Measurements from ENCODE around the gene TRMT112.
"Not testable (repeated sequence)": the region's sequence is repeated elsewhere in the genome, so short reads cannot be mapped to it uniquely, and the experiment has no call there.

The TRMT112 gene

DNA sequence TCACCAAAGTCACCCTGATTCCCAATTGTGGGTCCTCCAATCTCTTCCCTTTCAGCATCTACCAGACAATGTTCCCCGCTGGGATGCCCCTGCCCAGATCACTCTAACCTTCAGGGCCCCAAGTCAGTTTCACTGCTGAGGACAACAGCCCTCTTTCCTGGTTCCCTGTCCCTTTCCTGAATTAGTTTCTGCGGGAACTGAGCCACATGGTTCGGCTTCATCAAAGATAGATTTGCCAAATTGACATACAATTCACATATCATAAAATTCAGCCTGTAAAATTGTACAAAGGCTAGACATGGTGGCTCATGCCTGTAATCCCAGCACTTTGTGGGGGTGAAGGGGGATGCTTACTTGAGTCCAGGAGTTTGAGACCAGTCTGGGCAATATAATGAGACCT lies 10.6 kb upstream of the TRMT112 start:
- no peak for DNase-seq

DNA sequence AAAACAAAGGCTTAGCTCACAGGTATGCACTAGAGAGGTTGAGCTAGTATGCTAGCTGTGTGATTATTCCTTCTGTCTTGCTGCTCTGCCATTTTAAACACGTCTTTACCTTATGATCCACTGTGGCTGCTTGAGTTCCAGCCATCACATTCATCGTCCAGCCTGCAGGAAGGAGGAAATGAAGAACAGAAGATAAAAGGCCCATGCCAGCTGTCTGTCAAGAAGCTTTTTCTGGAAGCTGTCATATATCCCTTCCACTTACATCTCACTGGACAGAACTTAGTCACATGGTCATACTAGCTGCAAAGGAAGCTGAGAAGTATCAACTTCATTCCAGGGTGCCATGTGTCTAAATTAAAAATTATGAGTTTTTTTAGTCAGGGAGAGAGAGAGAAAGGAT lies 10.0 kb upstream of the TRMT112 start:
- no peak for DNase-seq

DNA sequence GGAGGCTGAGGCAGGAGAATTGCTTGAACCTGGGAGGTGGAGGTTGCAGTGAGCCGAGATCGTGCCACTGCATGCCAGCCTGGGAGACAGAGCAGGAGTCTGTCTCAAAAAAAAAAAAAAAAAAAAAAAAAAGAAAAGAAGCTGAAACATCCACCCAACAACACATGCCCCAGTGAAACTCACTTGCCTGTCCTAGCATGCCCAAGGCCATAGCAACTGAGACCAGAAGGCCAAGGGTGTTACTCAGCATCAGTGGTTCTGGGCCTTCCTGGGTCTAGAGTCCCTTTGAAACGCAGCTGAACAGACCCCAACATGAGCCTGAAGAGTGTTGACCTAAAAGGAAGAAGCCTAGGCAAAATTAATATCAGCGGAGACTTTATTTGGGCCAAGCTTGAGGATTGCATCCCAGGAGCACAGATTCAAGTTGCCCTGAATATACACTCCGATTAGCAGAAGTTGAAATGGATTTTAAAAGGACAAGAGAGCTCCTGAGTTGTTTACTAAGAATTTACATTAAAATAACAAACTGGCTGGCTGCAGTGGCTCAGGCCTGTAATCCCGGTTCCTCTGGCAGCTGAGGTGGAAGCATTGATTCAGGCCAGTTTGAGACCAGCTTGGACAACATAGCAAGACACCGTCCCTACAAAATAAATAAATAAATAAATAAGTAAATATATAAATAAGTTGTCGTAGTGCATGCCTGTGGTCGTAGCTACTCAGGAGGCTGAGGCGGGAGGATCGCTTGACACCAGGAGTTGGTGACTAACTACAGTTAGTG lies 7.5 kb upstream of the TRMT112 start:
- no peak for DNase-seq

DNA sequence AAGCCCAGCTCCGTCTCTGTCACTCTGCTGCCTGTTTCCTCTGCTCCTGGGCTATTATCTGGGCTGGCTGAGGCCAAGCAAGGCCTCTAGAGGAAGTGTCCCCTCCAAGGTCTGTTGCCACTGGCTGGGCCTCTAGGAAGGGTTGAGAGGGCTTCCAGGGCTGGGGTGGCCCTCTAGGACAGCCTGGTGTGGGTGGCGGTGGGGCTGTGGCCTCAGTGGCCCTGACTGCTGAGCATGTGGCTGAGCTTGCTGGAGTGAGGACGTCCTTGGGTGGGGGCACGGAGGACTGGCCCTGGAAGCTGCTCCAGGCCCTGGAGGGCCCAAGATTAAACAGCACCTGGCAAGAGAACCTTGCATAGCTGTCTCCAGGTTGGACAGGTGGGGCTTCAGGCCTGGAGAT lies 6.6 kb upstream of the TRMT112 start:
- DNase-seq = not testable (repeated sequence)

DNA sequence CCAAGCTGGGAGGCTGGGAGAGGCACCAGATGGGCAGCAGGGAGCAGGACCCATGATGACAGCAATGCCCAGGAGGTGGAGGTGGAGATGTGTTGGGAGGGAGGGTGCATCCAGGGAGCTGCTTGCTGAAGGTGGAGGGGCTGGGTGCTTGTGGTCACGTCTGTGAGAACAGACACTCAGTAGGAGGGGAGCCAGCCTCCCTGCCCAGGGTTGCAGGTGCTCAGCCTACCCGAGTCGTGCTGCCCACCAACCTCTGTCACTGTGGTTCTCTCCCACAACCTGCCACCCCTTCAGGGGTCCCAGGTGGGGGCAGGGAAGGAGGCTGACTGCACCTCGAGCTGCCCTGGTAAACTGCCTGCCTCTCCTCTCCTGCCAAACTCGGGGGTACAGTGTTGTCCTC lies 6.0 kb upstream of the TRMT112 start:
- no peak for DNase-seq

DNA sequence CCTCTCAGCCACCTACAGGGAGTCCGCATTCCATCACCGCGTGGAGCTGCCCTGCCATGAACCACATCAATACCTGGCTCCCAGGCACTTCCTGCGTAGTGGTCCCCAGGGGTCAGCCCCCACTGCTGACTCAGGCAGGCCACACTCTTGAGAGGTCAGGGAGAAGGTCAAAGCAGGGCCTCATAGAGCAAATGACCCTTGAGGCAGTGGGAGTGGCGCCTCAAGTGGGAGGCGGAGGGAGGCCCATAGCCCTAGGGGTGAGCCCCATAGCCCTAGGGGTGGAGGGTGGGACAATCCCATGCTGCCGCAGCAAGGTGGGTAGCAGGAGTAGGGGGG lies 5.5 kb upstream of the TRMT112 start:
- DNase-seq = no peak

DNA sequence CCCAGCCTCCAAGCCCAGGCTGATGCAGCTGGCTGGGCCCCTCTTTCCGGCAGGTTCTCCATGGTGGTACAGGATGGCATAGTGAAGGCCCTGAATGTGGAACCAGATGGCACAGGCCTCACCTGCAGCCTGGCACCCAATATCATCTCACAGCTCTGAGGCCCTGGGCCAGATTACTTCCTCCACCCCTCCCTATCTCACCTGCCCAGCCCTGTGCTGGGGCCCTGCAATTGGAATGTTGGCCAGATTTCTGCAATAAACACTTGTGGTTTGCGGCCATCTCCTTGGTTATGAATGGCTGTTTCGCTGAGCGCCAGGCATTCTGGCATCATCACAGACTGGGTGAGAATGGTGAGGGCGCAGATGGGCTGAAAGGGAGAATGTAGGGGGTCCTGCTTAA lies 4.2 kb upstream of the TRMT112 start:
- DNase-seq = no peak

DNA sequence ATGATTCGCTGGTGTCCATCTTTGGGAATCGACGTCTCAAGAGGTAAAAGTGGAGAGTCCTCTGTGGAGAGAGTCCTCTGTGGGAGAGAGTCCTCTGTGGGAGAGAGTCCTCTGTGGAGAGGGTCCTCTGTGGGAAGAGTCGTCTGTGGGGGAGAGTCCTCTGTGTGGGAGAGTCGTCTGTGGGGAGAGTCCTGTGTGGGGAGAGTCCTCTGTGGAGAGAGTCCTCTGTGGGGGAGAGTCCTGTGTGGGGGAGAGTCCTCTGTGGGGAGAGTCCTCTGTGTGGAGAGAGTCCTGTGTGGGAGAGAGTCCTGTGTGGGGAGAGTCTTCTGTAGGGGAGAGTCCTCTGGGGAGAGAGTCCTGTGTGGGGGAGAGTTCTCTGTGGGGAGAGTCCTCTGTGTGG lies 3.7 kb upstream of the TRMT112 start:
- no peak for DNase-seq

DNA sequence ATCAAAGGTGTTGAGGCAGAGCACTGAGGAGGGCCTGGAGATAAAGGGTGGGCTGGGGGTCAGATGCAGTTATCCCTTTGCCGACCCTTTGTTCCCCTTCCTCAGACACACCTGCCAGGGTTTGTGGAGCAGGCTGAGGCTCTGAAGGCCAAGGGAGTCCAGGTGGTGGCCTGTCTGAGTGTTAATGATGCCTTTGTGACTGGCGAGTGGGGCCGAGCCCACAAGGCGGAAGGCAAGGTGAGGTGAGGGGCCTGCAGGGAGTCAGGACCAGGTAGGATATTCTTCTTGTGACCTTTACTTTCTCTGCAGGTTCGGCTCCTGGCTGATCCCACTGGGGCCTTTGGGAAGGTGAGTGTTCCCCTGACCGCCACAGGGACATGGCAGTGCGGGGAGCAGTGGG lies 3.2 kb upstream of the TRMT112 start:
- no peak for DNase-seq

DNA sequence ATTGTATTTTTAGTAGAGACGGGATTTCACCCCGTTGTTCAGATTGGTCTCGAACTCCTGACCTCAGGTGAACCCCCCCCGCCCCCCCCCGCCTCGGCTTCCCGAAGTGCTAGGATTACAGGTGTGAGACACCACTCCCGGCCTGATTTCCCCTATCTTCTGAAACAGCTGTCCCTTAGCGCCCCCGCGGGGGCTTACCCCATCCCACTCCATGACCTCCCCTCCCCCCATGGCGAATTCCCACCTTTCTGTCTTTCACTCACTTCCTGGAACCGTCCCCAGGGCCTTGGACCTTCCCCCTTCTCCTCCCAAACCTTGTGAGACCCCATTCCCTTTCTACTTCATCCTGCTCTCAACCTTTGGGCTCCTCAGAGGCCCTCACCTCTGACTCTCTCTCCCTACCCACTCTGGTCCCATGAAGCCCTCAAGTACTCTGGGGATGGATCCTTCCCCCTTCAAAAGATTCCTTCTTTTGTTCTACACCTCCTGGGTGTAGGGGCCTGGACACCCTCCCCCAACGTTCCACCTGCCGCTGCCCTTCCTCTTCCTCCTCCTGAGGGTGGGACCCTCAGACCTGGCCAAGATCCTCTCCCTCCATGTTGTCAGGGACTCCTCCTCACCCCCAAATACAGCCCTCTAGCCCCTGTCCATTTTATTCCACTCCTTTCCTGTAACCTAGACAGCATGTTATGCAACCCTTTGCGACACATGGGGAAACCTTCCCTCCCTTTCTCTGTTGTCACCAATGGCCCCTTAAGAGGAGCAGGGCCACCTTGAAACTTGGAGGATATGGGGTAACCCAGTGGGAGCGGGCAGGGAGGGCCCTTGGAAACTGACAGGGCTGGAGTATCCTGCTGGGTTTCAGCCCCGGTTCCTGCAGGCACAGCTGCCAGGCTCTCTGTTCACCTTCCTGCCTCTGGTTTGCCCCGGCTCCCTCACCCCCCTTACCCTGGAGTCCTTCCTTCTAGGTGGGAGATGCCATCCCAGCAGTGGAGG lies 1.7 kb upstream of the TRMT112 start:
- DNase-seq = no peak

DNA sequence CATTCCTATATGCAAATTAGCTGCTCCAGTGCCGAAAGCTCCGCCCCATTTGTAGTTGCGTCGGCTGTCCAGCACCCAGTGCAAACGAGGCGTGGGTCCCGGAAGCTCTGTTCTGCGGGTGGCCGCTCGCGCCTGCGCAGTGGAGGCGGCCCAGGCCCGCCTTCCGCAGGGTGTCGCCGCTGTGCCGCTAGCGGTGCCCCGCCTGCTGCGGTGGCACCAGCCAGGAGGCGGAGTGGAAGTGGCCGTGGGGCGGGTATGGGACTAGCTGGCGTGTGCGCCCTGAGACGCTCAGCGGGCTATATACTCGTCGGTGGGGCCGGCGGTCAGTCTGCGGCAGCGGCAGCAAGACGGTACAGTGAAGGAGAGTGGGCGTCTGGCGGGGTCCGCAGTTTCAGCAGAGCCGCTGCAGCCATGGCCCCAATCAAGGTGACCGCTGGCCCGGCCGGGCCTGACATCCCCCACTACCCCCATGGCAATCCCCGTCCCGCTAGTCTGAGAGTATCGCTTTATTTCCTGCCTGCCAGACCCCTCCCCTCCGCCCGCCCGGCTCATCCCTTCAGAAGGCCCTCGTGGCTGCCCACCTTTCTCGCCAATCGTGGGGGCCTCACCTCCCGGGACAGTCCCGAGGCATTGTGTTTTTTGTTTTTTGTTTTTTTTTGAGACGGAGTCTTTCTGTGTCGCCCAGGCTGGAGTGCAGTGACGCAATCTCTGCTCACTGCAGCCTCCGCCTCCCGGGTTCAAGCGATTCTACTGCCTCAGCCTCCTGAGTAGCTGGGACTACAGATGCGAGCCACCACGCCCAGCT lies 804 bp upstream of the TRMT112 start, which contains the start of gene PRDX5:
PRDX5 (plus strand) TSS at position 161 of the 805 bp plus-strand sequence; CDS start at position 256, 95 bp downstream.
- DNase-seq = peak; percentile 83

DNA sequence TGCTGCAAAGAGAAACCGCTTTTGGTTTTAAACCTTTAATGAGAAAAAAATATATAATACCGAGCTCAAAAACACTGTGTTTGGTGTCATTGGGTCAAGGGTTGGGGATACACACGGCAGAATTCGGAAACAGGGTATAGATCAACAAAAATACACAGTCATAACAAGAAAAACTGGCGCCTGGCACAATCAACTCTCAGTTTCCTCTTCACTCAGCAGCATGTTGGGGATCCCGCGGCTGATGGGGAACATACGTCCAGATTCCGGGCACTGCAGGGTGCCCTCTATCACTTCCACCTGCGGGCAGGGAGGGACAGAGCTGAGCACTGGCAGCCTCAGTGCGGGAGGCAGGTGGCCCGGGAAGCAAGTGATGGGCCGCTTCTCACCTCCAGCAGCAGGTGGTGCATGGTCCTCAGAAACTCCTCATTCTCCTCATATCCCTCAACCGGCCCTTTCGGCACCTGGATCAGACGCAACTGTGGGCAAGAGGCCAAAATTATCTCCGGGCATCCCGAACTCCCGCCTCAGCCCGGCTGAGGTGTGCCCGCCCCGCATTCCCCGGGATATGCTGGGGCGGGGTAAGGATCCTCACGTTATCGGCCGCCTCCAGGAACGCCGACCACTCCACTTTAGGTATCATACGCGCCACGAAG lies 561 bp downstream of the TRMT112 start:
- no peak for DNase-seq

DNA sequence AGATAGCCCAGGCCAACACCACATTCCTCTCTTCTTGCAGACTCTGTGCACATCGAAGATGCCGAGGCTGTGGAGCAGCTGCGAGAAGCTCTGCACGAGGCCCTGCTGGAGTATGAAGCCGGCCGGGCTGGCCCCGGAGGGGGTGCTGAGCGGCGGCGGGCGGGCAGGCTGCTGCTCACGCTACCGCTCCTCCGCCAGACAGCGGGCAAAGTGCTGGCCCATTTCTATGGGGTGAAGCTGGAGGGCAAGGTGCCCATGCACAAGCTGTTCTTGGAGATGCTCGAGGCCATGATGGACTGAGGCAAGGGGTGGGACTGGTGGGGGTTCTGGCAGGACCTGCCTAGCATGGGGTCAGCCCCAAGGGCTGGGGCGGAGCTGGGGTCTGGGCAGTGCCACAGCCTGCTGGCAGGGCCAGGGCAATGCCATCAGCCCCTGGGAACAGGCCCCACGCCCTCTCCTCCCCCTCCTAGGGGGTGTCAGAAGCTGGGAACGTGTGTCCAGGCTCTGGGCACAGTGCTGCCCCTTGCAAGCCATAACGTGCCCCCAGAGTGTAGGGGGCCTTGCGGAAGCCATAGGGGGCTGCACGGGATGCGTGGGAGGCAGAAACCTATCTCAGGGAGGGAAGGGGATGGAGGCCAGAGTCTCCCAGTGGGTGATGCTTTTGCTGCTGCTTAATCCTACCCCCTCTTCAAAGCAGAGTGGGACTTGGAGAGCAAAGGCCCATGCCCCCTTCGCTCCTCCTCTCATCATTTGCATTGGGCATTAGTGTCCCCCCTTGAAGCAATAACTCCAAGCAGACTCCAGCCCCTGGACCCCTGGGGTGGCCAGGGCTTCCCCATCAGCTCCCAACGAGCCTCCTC lies 1.5 kb downstream of the TRMT112 start:
- not testable (repeated sequence) for DNase-seq

DNA sequence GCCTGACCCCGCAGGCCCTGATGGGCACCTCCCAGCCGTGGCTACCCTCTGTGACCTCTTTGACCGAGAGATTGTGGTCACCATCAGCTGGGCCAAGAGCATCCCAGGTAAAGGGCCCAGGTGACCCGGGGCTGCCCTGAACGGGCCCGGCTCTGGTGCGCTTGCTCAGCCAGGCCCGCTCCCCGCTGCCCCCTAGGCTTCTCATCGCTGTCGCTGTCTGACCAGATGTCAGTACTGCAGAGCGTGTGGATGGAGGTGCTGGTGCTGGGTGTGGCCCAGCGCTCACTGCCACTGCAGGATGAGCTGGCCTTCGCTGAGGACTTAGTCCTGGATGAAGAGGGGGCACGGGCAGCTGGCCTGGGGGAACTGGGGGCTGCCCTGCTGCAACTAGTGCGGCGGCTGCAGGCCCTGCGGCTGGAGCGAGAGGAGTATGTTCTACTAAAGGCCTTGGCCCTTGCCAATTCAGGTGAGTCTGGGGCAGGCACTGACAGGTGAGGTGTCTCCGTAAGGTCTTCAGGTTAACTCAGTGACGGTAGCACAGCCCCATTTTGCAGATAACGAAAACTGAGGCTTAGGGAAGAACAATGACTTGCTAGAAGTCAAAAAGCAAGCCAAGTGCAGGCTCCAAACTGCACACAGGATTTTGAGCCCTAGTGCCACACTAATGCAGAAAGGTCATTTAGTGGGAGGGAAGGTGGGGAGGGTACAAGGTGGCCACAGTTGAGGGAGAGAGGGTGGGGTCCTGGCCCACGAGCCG lies 2.4 kb downstream of the TRMT112 start:
- no peak for DNase-seq

DNA sequence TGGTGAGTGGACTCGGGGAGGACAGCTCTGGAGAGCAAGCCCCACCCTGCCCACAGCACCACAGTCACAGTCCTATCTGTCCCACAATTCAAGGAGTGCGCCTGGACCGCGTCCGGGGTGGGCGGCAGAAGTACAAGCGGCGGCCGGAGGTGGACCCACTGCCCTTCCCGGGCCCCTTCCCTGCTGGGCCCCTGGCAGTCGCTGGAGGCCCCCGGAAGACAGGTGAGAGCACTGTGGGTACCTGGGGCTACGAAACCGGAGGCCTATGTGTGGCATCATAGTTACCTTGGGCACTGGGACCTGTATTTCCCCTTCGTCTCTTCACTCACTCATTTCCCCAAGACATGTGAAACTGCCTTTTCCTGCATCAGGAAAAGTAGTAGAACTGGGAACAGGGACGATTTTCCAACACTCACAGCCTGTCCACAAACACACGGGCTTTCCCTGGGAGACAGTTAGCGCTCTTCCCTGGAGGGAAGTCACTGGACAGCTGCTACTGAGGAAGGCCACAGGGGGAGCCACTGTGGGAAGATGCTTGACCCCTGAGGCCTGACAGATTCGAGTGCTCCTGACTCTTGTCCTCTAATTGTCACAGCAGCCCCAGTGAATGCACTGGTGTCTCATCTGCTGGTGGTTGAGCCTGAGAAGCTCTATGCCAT lies 3.1 kb downstream of the TRMT112 start:
- DNase-seq = no peak

DNA sequence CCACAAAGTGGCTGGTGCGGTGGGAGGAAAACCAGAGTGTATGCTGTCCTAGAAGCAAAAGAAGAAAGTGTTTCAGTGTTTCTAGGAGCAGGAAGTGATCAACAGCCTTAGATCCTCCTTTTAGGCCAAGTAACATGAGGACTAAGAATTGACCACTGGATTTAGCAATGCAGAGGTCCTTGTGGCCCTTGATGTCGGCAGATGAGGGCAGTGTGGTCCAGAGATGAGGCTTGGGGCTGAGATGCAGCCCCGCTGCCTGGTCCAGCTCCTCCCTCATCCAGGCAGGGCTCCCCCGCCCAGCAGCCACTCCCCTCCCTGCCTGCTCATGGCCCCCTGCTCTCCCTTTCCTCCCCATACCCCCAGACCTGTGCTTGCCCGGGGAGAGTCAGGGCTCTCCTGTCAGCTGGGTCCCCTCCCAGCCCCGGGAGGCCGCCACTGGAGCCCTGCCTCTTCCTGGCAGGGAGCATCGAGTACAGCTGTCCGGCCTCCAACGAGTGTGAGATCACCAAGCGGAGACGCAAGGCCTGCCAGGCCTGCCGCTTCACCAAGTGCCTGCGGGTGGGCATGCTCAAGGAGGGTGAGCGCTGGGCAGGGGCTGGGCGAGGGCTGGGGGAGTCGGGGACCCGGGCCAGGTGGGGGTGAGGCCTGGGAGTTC lies 3.7 kb downstream of the TRMT112 start:
- no peak for DNase-seq

DNA sequence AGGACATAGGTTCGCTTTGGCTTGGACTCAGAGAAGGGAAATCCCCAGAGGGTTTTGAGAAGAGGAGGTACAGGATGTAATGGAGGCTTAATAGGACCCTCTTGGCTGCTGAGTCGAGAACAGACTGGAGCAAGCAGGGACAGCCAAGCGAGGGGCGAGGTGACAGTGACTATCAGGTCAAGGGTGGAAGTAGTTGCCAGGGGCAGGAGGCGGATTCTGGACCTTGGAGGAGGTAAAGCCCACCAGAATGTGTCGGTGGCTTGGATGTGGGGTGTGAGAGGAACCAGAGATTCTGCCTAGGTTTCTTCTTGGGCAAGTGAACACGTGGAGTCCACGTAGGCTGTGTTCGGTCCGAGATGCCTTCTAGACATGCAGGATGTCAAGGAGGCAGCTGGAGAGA lies 4.4 kb downstream of the TRMT112 start:
- DNase-seq = no peak

DNA sequence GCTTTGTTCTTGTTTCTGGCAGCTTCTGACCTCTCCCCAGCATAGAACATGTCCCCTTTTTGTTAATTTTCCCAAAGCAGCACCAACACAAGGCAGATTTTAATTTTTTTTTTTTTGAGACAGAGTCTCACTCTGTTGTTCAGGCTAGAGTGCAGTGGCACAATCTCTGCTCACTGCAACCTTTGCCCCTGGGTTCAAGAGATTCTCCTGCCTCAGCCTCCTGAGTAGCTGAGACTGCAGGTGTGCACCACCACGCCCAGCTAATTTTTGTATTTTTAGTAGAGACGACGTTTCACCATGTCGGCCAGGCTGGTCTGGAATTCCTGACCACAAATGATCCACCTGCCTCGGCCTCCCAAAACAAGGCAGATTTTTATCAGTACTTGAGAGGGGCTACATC lies 9.6 kb downstream of the TRMT112 start:
- not testable (repeated sequence) for DNase-seq

DNA sequence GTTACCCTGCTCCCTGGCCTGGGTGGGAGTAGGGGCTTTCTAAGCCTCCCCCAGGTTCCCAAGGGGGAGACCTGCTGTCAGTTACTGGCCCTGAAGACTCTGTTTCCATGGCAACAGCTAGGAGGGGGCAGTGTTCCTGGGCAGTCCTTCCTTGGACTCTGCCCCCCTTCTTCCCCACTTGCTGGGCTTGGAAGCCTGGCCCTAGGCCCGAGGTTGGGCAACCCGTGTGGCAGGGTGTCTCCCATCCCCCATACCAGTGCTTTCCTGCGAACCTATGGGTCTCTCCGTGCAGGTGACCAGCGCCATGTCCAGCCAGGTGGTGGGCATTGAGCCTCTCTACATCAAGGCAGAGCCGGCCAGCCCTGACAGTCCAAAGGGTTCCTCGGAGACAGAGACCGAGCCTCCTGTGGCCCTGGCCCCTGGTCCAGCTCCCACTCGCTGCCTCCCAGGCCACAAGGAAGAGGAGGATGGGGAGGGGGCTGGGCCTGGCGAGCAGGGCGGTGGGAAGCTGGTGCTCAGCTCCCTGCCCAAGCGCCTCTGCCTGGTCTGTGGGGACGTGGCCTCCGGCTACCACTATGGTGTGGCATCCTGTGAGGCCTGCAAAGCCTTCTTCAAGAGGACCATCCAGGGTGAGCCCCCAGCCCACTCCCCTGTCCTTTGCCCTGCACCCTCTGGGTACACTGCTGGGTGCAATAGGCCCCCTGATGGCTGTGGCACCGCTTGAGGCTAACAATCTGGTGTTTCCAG lies 10.3 kb downstream of the TRMT112 start:
- DNase-seq = no peak
